Measurements from ENCODE around the gene SUCO.

The SUCO gene

DNA sequence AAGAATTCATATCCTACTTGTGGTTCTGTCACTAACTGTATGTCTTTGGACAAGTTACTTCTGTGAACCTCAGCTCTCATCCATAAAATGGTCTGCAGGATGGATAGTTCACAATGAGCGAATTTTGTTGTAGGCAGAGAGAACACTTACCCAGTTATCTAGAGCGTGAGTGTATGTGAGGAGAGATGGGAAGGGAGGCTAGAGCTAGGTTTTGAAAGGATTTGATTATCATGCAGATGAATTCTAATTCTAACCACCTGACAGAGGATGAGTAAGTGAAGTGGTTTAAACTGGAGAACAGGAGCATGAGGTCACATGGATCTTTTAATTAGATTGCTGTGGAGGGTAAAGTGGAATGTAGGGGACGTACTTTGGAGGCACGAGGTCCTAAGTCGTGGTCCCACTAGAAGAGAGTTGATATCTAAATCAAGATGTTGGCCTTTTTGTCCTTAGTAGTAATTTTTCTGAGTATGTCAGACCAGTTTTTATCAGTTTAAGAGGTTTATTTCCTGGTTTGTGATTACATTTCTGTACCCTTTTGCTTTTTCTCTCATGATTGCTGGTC, 5.0 kb downstream of the SUCO start:
- TF ChIP-seq CTCF (IDR thresholded peaks at IDR 0.05; ENCODE audit: low read depth, low read length, missing control alignments), result no peak
- H3K4me3 ChIP-seq (replicated peaks; ENCODE audit: low read depth, low read length), result no peak overlapping the region
- DNase-seq (ENCODE audit: extremely low read depth, low read depth), result peak; percentile 16

GRCh38 chr1:172540635-172541034, 7.7 kb downstream of the SUCO start:
- TF ChIP-seq CTCF (IDR thresholded peaks at IDR 0.05; ENCODE audit: low read depth, low read length, missing control alignments), result no peak
- H3K4me3 ChIP-seq (replicated peaks; ENCODE audit: low read depth, low read length), result no peak overlapping the region
- no peak for DNase-seq (ENCODE audit: extremely low read depth, low read depth)

- no peak for TF ChIP-seq CTCF (IDR thresholded peaks at IDR 0.05; ENCODE audit: low read depth, low read length, missing control alignments)
- no peak for DNase-seq (ENCODE audit: extremely low read depth, low read depth)
Observed at GRCh38 chr1:172544481-172545104, 11.6 kb downstream of the SUCO start.

DNA sequence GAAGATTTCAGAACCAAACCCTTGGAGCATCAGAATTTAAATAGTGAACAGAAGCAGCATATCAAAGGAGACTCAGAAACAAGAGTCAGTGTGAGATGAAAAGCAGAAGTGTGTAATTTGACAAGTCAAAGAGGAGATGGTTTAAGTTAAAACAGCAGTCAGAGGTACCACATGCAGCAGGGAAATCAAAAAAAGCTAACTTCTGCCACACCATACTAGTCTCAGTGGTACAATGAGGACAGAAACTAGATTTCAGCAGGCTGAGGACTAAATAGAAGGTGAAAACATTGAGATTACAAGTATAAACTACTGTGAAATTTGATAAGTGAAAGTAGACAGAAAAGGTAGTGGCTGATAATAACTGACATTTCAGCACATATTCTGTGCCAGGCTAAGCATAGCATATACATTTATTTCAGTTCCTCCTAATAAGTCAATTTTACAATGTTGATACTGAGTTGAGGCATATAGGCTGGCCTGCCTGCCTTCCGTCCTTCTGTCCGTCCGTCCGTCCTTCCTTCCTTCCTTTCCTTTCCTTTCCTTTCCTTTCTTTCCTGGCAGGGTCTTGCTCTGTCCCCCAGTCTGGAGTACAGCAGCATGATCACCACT, 12.6 kb downstream of the SUCO start:
- no peak for TF ChIP-seq CTCF (IDR thresholded peaks at IDR 0.05; ENCODE audit: low read depth, low read length, missing control alignments)
- no peak for DNase-seq (ENCODE audit: extremely low read depth, low read depth)
- H3K4me3 ChIP-seq (replicated peaks; ENCODE audit: low read depth, low read length), result no peak overlapping the region

More at GRCh38 chr1:172544481-172545104, 11.6 kb downstream of the SUCO start:
- H3K4me3 ChIP-seq (replicated peaks; ENCODE audit: low read depth, low read length), result no peak overlapping the region

- no peak overlapping the region for H3K4me3 ChIP-seq (replicated peaks; ENCODE audit: low read depth, low read length)
- TF ChIP-seq CTCF (IDR thresholded peaks at IDR 0.05; ENCODE audit: low read depth, low read length, missing control alignments), result no peak
- DNase-seq (ENCODE audit: extremely low read depth, low read depth), result no peak
Observed at GRCh38 chr1:172547071-172547470, 14.1 kb downstream of the SUCO start.

DNA sequence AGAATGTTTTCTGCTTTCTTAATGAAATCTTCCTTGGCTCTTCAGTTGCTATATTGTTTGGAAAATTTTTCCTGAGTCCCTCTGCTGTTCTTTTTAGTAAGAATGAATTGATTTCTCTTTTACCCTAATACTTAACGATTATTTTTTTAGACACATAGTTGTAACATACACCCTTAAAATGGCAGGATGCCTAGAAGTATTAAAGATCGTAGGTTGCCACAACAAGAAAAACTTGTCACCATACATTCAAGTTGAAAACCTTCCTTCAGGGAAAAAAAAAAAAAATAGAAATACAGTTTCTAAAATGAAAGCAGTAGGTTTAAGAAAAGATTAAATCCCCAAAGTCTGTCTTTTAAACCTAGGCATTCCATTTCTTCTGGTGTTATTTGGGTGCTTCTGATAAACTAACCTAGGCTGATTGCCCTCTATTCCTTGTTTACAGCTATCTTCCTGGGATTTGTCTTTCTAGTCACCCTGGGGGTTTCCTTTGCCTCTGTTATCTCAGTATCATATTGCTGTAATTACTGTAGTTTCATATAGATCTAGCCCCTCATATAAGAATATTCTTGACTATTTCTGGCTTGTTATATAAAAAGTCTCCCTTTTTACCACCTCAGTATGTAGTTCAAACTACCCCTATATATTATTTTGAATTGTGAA, 16.8 kb downstream of the SUCO start:
- no peak overlapping the region for H3K4me3 ChIP-seq (replicated peaks; ENCODE audit: low read depth, low read length)
- no peak for TF ChIP-seq CTCF (IDR thresholded peaks at IDR 0.05; ENCODE audit: low read depth, low read length, missing control alignments)

More for the DNA sequence above, 16.8 kb downstream of the SUCO start:
- no peak for DNase-seq (ENCODE audit: extremely low read depth, low read depth)
